Naive thymus-derived CD4-positive, alpha-beta T cell (primary cell): Measurements from ENCODE around the gene DNAJC25. TPM values are rescaled to one million over a fixed set of nuclear protein-coding genes. Genes with fewer than 3 reads are reported as not detected.
A peak's percentile ranks its signal among the peaks of the same experiment; 100 is the strongest.

Experiments used
- ATAC-seq: fragments of 150-1000 bp; cut with Tn5 transposase; 2 replicates; pipeline ENCODE4 v1.10.0; 2021; ENCODE audit warnings: mild to moderate bottlenecking, moderate library complexity
- CTCF ChIA-PET: fragments of 350-600 bp; sonication (Branson Sonifier 250); formaldehyde crosslinking; loops from one replicate; lab custom pipeline; 2021; ENCODE audit warnings: antibody characterized with exemption; lab: Charles Lee
- POLR2A ChIA-PET: fragments of 350-600 bp; sonication (Branson Sonifier 250); formaldehyde crosslinking; loops from one replicate; lab custom pipeline; 2021; ENCODE audit warnings: antibody characterized with exemption, inconsistent platforms; lab: Charles Lee
- DNase-seq, 9 donors: peaks; one replicate each; pipeline versions ENCODE4 v3.0.0 to v3.0.0-alpha.2; 2020 to 2022; ENCODE audit warnings: mixed read lengths in 1 of 9
- H3K27ac ChIP-seq: one replicate; pipeline ENCODE4 v1.7.0; 2013; ENCODE audit warnings: mild to moderate bottlenecking, low read depth, low read length, moderate library complexity
- H3K27me3 ChIP-seq, 2 donors: one replicate each; pipeline ENCODE4 v1.7.0; 2013; ENCODE audit warnings: low read length in 2 of 2, mild to moderate bottlenecking in 2 of 2, moderate library complexity in 2 of 2; ENCODE audit not compliant: control insufficient read depth in 2 of 2, insufficient read depth in 2 of 2
- H3K36me3 ChIP-seq, 3 experiments: 1 replicate in 2 of 3; 2 replicates in 1 of 3; pipeline ENCODE4 v1.7.0; 2013; ENCODE audit warnings: low read length in 3 of 3, mild to moderate bottlenecking in 3 of 3, moderate library complexity in 1 of 3; ENCODE audit not compliant: insufficient read depth in 3 of 3, control insufficient read depth in 2 of 3
- H3K4me1 ChIP-seq, 2 donors: one replicate each; pipeline ENCODE4 v1.7.0; 2013; ENCODE audit warnings: low read length in 2 of 2, mild to moderate bottlenecking in 2 of 2, moderate library complexity in 1 of 2; ENCODE audit not compliant: control insufficient read depth in 2 of 2, insufficient read depth in 2 of 2
- H3K4me3 ChIP-seq: 2 replicates; pipeline ENCODE4 v1.7.0; 2013; ENCODE audit warnings: mild to moderate bottlenecking, low read length
- H3K9me3 ChIP-seq, 3 experiments: 1 replicate in 2 of 3; 2 replicates in 1 of 3; pipeline ENCODE4 v1.7.0; 2013; ENCODE audit warnings: low read length in 3 of 3; ENCODE audit not compliant: control insufficient read depth in 2 of 3
- H3K27ac Mint-ChIP-seq, 9 donors: one replicate each; pipeline ENCODE4 v1.8.0; 2020 to 2022; ENCODE audit warnings: mixed read lengths in 9 of 9, mild to moderate bottlenecking in 8 of 9, moderate library complexity in 5 of 9, inconsistent platforms in 2 of 9
- H3K27me3 Mint-ChIP-seq, 5 donors: one replicate each; pipeline ENCODE4 v1.8.0; 2021 to 2022; ENCODE audit warnings: mixed read lengths in 5 of 5, mild to moderate bottlenecking in 1 of 5
- H3K36me3 Mint-ChIP-seq, 5 donors: one replicate each; pipeline ENCODE4 v1.8.0; 2020 to 2022; ENCODE audit warnings: mixed read lengths in 5 of 5, mild to moderate bottlenecking in 3 of 5, inconsistent platforms in 1 of 5
- H3K4me1 Mint-ChIP-seq, 7 donors: one replicate each; pipeline ENCODE4 v1.8.0; 2020 to 2022; ENCODE audit warnings: mixed read lengths in 7 of 7, mild to moderate bottlenecking in 3 of 7, inconsistent platforms in 1 of 7
- H3K4me3 Mint-ChIP-seq, 10 donors: one replicate each; pipeline ENCODE4 v1.8.0; 2020 to 2022; ENCODE audit warnings: mild to moderate bottlenecking in 10 of 10, mixed read lengths in 10 of 10, moderate library complexity in 6 of 10, inconsistent platforms in 2 of 10
- H3K9me3 Mint-ChIP-seq, 11 donors: one replicate each; pipeline ENCODE4 v1.8.0; 2020 to 2022; ENCODE audit warnings: mixed read lengths in 11 of 11, mild to moderate bottlenecking in 4 of 11, inconsistent platforms in 1 of 11, moderate library complexity in 1 of 11
- intact Hi-C, 2 donors: fragments of 100-400 bp; cut with micrococcal nuclease; formaldehyde crosslinking; loops; one replicate each; pipeline ENCODE4 v1.15.1; 2023
- polyA plus RNA-seq, 2 donors: library from polyadenylated mRNA; unstranded; fragments of 300-500 nt; fragmentation: Illumina TruSeq; gene quantifications; one replicate each; pipeline ENCODE4 v1.2.3, GENCODE V29; 2021
- total RNA-seq, 6 experiments: library from RNA in 5 of 6; stranded (reverse) in 5 of 6; gene quantifications; 1 replicate in 5 of 6; 2 replicates in 1 of 6; pipeline ENCODE4 v1.2.3 and lab custom pipeline; 2021 to 2026

The DNAJC25 gene
- total and polyA plus RNA-seq, 7 experiments from 2014 or later = 1.7 to 6.0 (median 4.1) TPM

DNA sequence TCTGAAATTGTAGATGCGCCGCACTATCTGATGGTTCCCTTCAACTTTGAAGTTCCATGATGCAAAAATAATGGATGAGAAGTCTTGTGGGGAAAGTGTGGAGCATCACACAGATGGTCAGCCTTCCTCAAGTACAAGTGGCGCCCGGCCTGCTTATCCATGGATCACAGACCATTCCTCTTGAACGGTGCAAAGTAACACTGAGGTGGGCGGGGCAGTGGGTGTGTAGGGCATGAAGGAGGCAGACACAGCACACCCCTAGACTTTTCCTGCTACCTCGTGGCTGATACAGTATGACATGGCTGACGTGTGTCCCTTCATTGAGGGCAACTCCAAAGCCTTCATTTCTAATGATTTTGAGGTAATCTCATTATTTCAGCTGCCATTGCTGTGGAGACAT is 27.8 kb downstream of the DNAJC25 start:
- Histone ChIP-seq H3K36me3 (peaks cover 0 to 4% (median 0%) of the 10 kb centered on the region in 3 experiments), H3K4me1 (peaks cover 18% of the 10 kb centered on the region in 2 donors), H3K27me3 (no peaks in the 10 kb centered on the region), H3K4me3 (no peak overlapping the region), H3K27ac (no peak overlapping the region), H3K9me3 (no peaks in the 10 kb centered on the region)
- Mint-ChIP-seq H3K36me3 (peaks cover 0 to 14% (median 7%) of the 10 kb centered on the region in 5 donors), H3K27me3 (no peaks in the 10 kb centered on the region), H3K4me1 (peaks cover 16 to 29% (median 22%) of the 10 kb centered on the region in 7 donors), H3K4me3 (no peak overlapping the region), H3K9me3 (no peaks in the 10 kb centered on the region), H3K27ac (no peak overlapping the region)
- ATAC-seq (no peak), DNase-seq (no peak)
- ChIA-PET CTCF (no interaction called here), POLR2A (interaction anchor here (0.8 kb wide), 1 partner anchor 28 kb away, joined by 4 read pairs; the partner anchor contains the start of gene DNAJC25)
- intact Hi-C loops = no loop called here

DNA sequence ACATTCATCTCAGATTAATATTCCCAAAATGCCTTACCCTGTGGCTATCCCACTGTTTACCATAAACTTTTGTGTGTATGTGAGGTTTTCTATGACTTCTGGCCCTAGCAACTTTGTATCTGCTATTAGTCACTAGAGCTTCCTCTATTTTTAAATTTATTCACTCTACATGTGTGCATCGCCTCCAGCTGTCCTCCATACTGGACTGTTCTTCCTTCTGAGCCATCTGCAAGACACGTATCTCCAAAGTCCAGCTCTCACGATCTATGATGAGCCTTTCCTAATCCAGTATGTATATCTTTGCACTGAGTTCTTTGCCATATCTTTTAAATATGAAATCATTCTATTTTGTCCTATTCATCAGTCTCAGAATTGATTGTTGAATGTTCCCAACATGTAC is 28.6 kb downstream of the DNAJC25 start:
- H3K4me1 ChIP-seq = peaks cover 18 to 24% of the 10 kb centered on the region in 2 donors
- H3K36me3 ChIP-seq = peaks cover 0 to 7% (median 0%) of the 10 kb centered on the region in 3 experiments
- Mint-ChIP-seq H3K27ac (peak overlapping the region in 2 of 9 donors; percentile 48 to 70), H3K27me3 (no peaks in the 10 kb centered on the region), H3K9me3 (no peaks in the 10 kb centered on the region), H3K4me1 (peaks cover 16 to 37% (median 26%) of the 10 kb centered on the region in 7 donors), H3K36me3 (peaks cover 0 to 15% (median 6%) of the 10 kb centered on the region in 5 donors), H3K4me3 (peak overlapping the region in 2 of 10 donors; percentile 26 to 87)
- H3K4me3 ChIP-seq = no peak overlapping the region
- intact Hi-C loops = loop anchor here (5.0 kb wide), 4 partner anchors 238 to 1753 kb away; partner anchors contain the start of genes C9orf43 (in 1 of the 2), INIP (in 1 of the 2), POLE3 (in 1 of the 2) and UGCG (in 1 of the 2)
- ATAC-seq (no peak), DNase-seq (no peak)
- ChIA-PET POLR2A (interaction anchor here (0.8 kb wide), 1 partner anchor 29 kb away, joined by 4 read pairs; the partner anchor contains the start of gene DNAJC25), CTCF (no interaction called here)
- H3K9me3 ChIP-seq = no peaks in the 10 kb centered on the region
- no peaks in the 10 kb centered on the region for H3K27me3 ChIP-seq
- H3K27ac ChIP-seq = no peak overlapping the region

DNA sequence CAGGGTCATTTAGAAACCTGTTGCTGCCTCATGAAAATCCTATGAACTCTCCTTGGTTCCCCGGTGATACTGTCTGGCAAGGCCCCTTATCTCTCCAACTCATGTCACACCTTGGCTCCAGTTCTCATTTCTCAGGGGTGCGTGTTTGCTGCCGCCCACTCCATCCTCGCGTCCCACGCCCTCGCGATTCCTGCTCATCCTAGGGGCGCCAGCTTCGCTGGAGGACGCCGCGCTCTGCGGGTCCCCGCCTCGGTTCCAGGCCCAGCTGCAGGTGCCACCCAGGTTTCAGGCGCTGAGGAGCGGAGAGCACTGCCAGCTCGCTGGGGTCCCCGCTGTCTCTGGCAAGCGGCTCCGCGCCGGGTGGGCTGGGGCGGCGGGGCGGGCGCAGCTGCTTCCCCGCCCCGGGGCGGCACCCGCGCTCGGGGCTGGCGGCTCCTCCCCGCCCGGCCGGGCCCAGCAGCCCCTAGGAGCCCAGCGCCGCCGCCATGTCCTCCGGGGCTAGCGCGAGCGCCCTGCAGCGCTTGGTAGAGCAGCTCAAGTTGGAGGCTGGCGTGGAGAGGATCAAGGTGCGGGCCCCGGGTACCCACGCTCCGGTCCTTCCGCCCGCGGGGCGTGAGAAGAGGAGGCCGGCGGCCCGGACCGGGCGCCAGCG is 30.1 kb downstream of the DNAJC25 start, which contains the start of gene GNG10:
Gene GNG10, plus strand, starts transcription at position 456 of the 652 bp plus-strand sequence. Its CDS starts 30 bp downstream, at position 486.
- POLR2A ChIA-PET = interaction anchor here (0.6 to 1.1 kb wide), 3 partner anchors 29 to 178 kb away, joined by 4 to 10 read pairs (median 5); partner anchors contain the start of gene DNAJC25
- intact Hi-C loops = loop anchor here (1.0 to 5.0 kb wide), 6 partner anchors 64 to 1751 kb away; partner anchors contain the start of genes C9orf43 (in 1 of the 2), INIP (in 1 of the 2), POLE3 (in 1 of the 2) and SNX30 (in 1 of the 2)
- CTCF ChIA-PET = no interaction called here

DNA sequence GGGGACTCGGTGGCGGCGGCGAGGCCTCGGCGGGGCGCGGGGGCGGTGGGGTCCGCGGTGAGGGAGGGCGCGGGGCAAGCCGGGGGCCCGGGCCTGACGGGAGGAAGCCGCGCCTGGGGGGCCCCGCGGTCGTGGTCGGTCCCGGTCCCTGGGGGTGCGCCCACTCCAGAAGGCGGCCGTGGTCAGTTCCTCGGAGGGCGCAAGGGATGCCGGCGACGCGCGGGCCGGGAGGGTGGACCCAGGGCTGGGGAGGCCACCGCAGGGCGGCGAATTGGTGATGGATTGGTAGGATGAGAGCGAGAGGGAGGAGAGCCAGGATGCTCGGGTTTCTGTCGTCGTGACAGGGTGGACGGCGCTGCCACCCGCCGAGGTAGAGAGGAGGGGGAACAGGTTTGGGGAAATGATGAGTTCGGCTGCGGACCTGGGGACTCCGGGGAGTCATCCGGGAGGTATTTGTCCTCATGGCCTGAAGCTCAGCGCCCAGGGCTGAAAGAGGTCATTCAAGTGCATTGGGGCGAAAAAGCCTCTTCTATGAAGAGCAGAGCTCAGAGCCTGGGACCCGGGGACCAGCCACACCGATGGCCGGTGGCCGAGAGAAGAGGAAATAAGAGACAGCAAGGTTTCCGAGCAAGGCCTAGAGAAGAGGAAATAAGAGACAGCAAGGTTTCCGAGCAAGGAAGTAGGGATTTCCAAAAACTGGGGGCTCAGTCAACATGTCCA is 30.8 kb downstream of the DNAJC25 start:
- Histone ChIP-seq H3K9me3 (no peaks in the 10 kb centered on the region), H3K27me3 (no peaks in the 10 kb centered on the region), H3K36me3 (peaks cover 0 to 9% (median 0%) of the 10 kb centered on the region in 3 experiments), H3K27ac (peak overlapping the region; percentile 71), H3K4me3 (peak overlapping the region; percentile 70), H3K4me1 (peaks cover 18 to 31% of the 10 kb centered on the region in 2 donors)
- DNase-seq (peak in 8 of 9 donors; percentile 7 to 39 (median 23)), ATAC-seq (peak; percentile 39)
- intact Hi-C loops = loop anchor here (1.0 to 5.0 kb wide), 14 partner anchors 29 to 1750 kb away; partner anchors contain the start of genes DNAJC25 (in 2 of the 2), ECPAS (in 2 of the 2), UGCG (in 2 of the 2) and C9orf43 (in 1 of the 2)
- Mint-ChIP-seq H3K9me3 (no peaks in the 10 kb centered on the region), H3K36me3 (peaks cover 0 to 18% (median 4%) of the 10 kb centered on the region in 5 donors), H3K4me3 (peak overlapping the region; percentile 87 to 97 (median 93)), H3K27me3 (no peaks in the 10 kb centered on the region), H3K27ac (peak overlapping the region; percentile 82 to 97 (median 92)), H3K4me1 (peaks cover 16 to 44% (median 36%) of the 10 kb centered on the region in 7 donors)
- ChIA-PET POLR2A (interaction anchor here (0.6 to 2.2 kb wide), 7 partner anchors 29 to 683 kb away, joined by 3 to 11 read pairs (median 4); partner anchors contain the start of gene DNAJC25), CTCF (interaction anchor here (0.7 to 1.3 kb wide), 2 partner anchors 21 to 40 kb away, joined by 3 to 5 read pairs; no protein-coding TSS in a partner anchor)

More for the DNA sequence above, 30.1 kb downstream of the DNAJC25 start, which contains the start of gene GNG10:
- Mint-ChIP-seq H3K9me3 (no peaks in the 10 kb centered on the region), H3K27ac (peak within 1 kb of the TSS; percentile 82 to 97 (median 92)), H3K36me3 (peaks cover 0 to 16% (median 4%) of the 10 kb centered on the region in 5 donors), H3K4me3 (peak within 1 kb of the TSS; percentile 87 to 97 (median 93)), H3K27me3 (no peaks in the 10 kb centered on the region), H3K4me1 (peaks cover 16 to 44% (median 32%) of the 10 kb centered on the region in 7 donors)
- Histone ChIP-seq H3K9me3 (no peaks in the 10 kb centered on the region), H3K36me3 (peaks cover 0 to 7% (median 0%) of the 10 kb centered on the region in 3 experiments), H3K27me3 (no peaks in the 10 kb centered on the region), H3K4me1 (peaks cover 18 to 31% of the 10 kb centered on the region in 2 donors), H3K27ac (peak within 1 kb of the TSS; percentile 71), H3K4me3 (peak within 1 kb of the TSS; percentile 70)
- peak; percentile 95 for ATAC-seq
- peak; percentile 57 to 79 (median 68) for DNase-seq

DNA sequence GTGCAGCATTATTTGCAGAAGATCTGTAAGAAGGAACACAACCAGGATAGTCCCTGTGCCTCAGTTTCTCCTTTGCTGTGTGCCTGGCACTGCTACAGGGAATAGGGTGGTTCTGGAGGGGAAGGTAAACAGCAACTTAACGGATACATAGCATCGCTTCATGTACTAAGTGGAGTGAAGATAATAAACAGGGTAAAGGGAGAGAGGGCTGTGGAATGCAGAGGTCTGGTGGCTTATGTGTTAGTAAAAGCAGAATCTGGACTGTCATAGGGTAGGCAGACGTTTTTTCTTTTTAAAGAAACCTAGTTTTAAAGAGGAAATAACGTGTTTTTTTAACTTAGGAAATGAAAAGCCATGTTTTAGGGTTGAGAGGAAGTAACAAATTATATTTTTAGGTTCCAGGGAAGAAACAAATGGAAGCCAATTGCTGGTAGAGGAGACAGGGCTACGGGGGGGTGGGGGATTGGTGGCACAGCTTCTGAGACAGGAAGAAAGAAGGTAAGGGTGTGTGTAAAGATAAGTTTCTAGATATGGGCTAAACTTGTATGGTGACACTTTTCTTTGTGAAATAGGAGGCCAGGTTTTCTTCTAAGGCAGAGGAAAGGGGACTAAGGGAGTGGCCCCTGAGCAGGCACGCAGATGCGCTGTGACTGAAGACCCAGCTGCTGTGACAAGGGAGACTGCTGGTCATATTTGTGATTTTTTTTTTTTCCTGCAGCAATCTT is 31.6 kb downstream of the DNAJC25 start:
- DNase-seq (peak in 7 of 9 donors; percentile 5 to 24 (median 19)), ATAC-seq (peak; percentile 6)
- H3K4me1 ChIP-seq = peaks cover 18 to 31% of the 10 kb centered on the region in 2 donors
- H3K4me3 ChIP-seq = peak overlapping the region; percentile 70
- peaks cover 16 to 45% (median 36%) of the 10 kb centered on the region in 7 donors for H3K4me1 Mint-ChIP-seq
- POLR2A ChIA-PET = interaction anchor here (0.6 to 2.2 kb wide), 6 partner anchors 9 to 1917 kb away, joined by 3 to 11 read pairs (median 3); partner anchors contain the start of gene DNAJC25
- H3K9me3 Mint-ChIP-seq = no peaks in the 10 kb centered on the region
- no peaks in the 10 kb centered on the region for H3K9me3 ChIP-seq
- H3K36me3 Mint-ChIP-seq = peaks cover 0 to 20% (median 4%) of the 10 kb centered on the region in 5 donors
- CTCF ChIA-PET = interaction anchor here (0.6 to 1.3 kb wide), 4 partner anchors 20 to 368 kb away, joined by 3 to 5 read pairs (median 4); no protein-coding TSS in a partner anchor
- no peaks in the 10 kb centered on the region for H3K27me3 Mint-ChIP-seq
- H3K27me3 ChIP-seq = no peaks in the 10 kb centered on the region
- intact Hi-C loops = loop anchor here (1.0 to 5.0 kb wide), 12 partner anchors 29 to 1750 kb away; partner anchors contain the start of genes DNAJC25 (in 2 of the 2), ECPAS (in 2 of the 2), UGCG (in 2 of the 2) and C9orf43 (in 1 of the 2)
- H3K27ac Mint-ChIP-seq = peak overlapping the region; percentile 82 to 97 (median 92)
- H3K4me3 Mint-ChIP-seq = peak overlapping the region; percentile 87 to 97 (median 93)
- peak overlapping the region; percentile 71 for H3K27ac ChIP-seq
- H3K36me3 ChIP-seq = peaks cover 0 to 15% (median 0%) of the 10 kb centered on the region in 3 experiments
